ENCODE data around the gene TLR2. TPM values are rescaled to one million over a fixed set of nuclear protein-coding genes. Genes with fewer than 3 reads are reported as not detected.

Gene TLR2
- total RNA-seq: 0.30 TPM in 1 of 2 replicates, not detected in the other

DNA sequence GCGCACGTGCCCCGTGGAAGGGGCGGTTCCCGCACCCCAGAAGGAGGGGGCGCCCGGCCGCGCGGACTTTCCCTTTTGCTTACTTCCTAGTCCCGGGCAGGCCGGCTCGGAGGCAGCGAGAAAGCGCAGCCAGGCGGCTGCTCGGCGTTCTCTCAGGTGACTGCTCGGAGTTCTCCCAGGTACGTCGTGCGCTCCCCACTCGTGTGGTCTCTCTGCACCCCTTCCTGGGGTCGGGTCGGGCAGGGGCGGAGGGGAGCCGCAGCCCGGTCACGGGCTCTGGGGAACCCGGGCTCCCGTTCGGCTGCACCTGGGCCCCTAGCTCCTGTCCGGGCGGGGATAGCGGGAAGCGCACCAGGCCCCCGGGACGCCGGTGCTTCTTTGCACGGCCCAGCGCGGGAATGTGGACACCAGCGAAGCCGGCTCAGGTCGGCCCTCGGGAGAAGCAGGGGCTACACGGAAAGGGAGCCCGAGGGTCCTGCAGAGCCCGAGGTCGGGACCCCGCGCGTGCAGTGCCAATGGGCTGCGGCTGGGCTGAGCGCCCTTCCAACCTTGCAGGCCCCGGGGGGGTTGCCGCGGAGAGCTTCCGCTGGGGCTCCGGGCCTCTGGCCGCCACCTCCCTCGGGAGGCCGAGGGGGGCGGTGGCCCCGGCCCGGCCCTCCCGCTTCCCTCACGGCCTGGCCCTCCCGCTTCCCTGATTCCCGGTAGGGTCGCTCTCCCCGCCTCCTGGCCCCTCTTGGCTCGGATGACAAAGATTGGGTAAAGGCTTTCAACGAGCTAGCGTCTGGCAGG is at the start of gene TLR2:
TSS of gene TLR2 (plus strand) at position 99 of the 789 bp plus-strand sequence. CDS start 18,628 bp downstream, outside the sequence.

Other genes with a start within 250 kb of the TLR2 start
- gene TMEM131L, start 217.9 kb upstream of the TLR2 start, total RNA-seq: 7.8 and 10.6 TPM in 2 replicates
- gene RNF175, start 75.7 kb downstream of the TLR2 start, total RNA-seq: not detected in 2 replicates
- gene SFRP2, start 104.8 kb downstream of the TLR2 start, total RNA-seq: not detected in 2 replicates

Data from epithelial cell of umbilical artery (primary cell).